Peyer's patch (tissue), 4 donors: ENCODE measurements around the gene EPSTI1. TPM values are rescaled to one million over a fixed set of nuclear protein-coding genes. Genes with fewer than 3 reads are reported as not detected.

Source experiments
- DNase-seq, 3 donors: peaks; one replicate each; pipeline ENCODE4 v3.0.0-alpha.2; 2017 to 2019
- H3K27ac ChIP-seq, 4 donors: fragments of 200-600 bp; sonication (generic); one replicate each; pipeline ENCODE4 v1.5.1; 2016 to 2019
- H3K27me3 ChIP-seq, 2 donors: fragments of 200-600 bp; sonication (generic); one replicate each; pipeline ENCODE4 v1.5.1; 2019
- H3K36me3 ChIP-seq, 3 donors: fragments of 200-600 bp; sonication (generic); one replicate each; pipeline ENCODE4 v1.5.1; 2016 to 2019
- H3K4me1 ChIP-seq, 4 donors: fragments of 200-600 bp; sonication (generic); one replicate each; pipeline ENCODE4 v1.5.1; 2016 to 2019
- H3K4me3 ChIP-seq, 4 donors: fragments of 200-600 bp; sonication (generic); 1 replicate in 3 of 4; 2 replicates in 1 of 4; pipeline ENCODE4 v1.5.1; 2016 to 2019; ENCODE audit warnings: mild to moderate bottlenecking in 1 of 4
- H3K9me3 ChIP-seq, 4 donors: fragments of 200-600 bp; sonication (generic); one replicate each; pipeline ENCODE4 v1.5.1; 2016 to 2019; ENCODE audit warnings: mild to moderate bottlenecking in 1 of 4
- CTCF ChIP-seq, 6 experiments: fragments of 450-650 bp in 4 of 6; fragments of 200-600 bp in 2 of 6; sonication (generic) in 1 of 6; IDR thresholded peaks; one replicate each; pipeline ENCODE4 v1.5.1; 2017 to 2019; ENCODE audit warnings: antibody characterized with exemption in 6 of 6, mild to moderate bottlenecking in 3 of 6, moderate library complexity in 1 of 6
- POLR2A ChIP-seq, 2 donors: fragments of 450-650 bp; IDR thresholded peaks; one replicate each; pipeline ENCODE4 v1.5.1; 2017; ENCODE audit warnings: antibody characterized with exemption in 2 of 2, mild to moderate bottlenecking in 2 of 2, moderate library complexity in 2 of 2
- total RNA-seq, 4 donors: library from RNA; depleted of rRNA; stranded (reverse); fragments of >200 nt; gene quantifications; one replicate each; pipeline ENCODE4 v1.1.0, GENCODE V29; 2016

EPSTI1 gene
- total RNA-seq, 4 donors from 2014 or later = 8.8 to 45.4 (median 22.1) TPM

GRCh38 chr13:42883142-42883541, 108.9 kb downstream of the EPSTI1 start:
- H3K4me3 ChIP-seq = no peak overlapping the region
- no peak overlapping the region for H3K27ac ChIP-seq
- H3K36me3 ChIP-seq = peaks cover 0 to 4% (median 0%) of the 10 kb centered on the region in 3 donors
- no peak for DNase-seq
- no peaks in the 10 kb centered on the region for H3K9me3 ChIP-seq
- H3K4me1 ChIP-seq = no peaks in the 10 kb centered on the region
- H3K27me3 ChIP-seq = no peaks in the 10 kb centered on the region
- no peak for TF ChIP-seq POLR2A (IDR thresholded peaks at IDR 0.05)
- no peak for TF ChIP-seq CTCF (IDR thresholded peaks at IDR 0.05)

- Histone ChIP-seq H3K36me3 (no peaks in the 10 kb centered on the region), H3K27ac (no peak overlapping the region), H3K4me3 (no peak overlapping the region), H3K9me3 (no peaks in the 10 kb centered on the region), H3K27me3 (no peaks in the 10 kb centered on the region), H3K4me1 (peaks cover 0 to 5% (median 0%) of the 10 kb centered on the region in 4 donors)
- DNase-seq = no peak
- TF ChIP-seq CTCF (IDR thresholded peaks at IDR 0.05) (no peak), POLR2A (IDR thresholded peaks at IDR 0.05) (no peak)
Observed at GRCh38 chr13:42880056-42880605, 111.9 kb downstream of the EPSTI1 start.

- H3K4me1 ChIP-seq = peaks cover 0 to 5% (median 0%) of the 10 kb centered on the region in 4 donors
- TF ChIP-seq CTCF (IDR thresholded peaks at IDR 0.05) = no peak
- TF ChIP-seq POLR2A (IDR thresholded peaks at IDR 0.05) = no peak
Observed at GRCh38 chr13:42878721-42879120, 113.3 kb downstream of the EPSTI1 start.

GRCh38 chr13:42876887-42877545, 115.0 kb downstream of the EPSTI1 start:
- H3K27ac ChIP-seq = no peak overlapping the region
- TF ChIP-seq CTCF (IDR thresholded peaks at IDR 0.05) (no peak), POLR2A (IDR thresholded peaks at IDR 0.05) (no peak)
- H3K9me3 ChIP-seq = no peaks in the 10 kb centered on the region
- no peak overlapping the region for H3K4me3 ChIP-seq
- DNase-seq = no peak
- H3K4me1 ChIP-seq = peaks cover 0 to 5% (median 0%) of the 10 kb centered on the region in 4 donors
- no peaks in the 10 kb centered on the region for H3K36me3 ChIP-seq
- H3K27me3 ChIP-seq = no peaks in the 10 kb centered on the region

More at GRCh38 chr13:42878721-42879120, 113.3 kb downstream of the EPSTI1 start:
- H3K9me3 ChIP-seq = no peaks in the 10 kb centered on the region
- no peaks in the 10 kb centered on the region for H3K27me3 ChIP-seq
- H3K4me3 ChIP-seq = no peak overlapping the region
- no peak for DNase-seq
- H3K27ac ChIP-seq = no peak overlapping the region
- H3K36me3 ChIP-seq = no peaks in the 10 kb centered on the region

- DNase-seq = no peak
- Histone ChIP-seq H3K27ac (no peak overlapping the region), H3K4me3 (no peak overlapping the region), H3K27me3 (no peaks in the 10 kb centered on the region), H3K4me1 (peaks cover 0 to 5% (median 0%) of the 10 kb centered on the region in 4 donors), H3K36me3 (no peaks in the 10 kb centered on the region), H3K9me3 (no peaks in the 10 kb centered on the region)
- no peak for TF ChIP-seq CTCF (IDR thresholded peaks at IDR 0.05)
- no peak for TF ChIP-seq POLR2A (IDR thresholded peaks at IDR 0.05)
Observed at GRCh38 chr13:42876270-42876714, 115.7 kb downstream of the EPSTI1 start.
